Esophagus (tissue), 2 donors: ENCODE data around the gene INTS6. TPM values are rescaled to one million over a fixed set of nuclear protein-coding genes. Genes with fewer than 3 reads are reported as not detected.

ENCODE experiments used
- H3K27ac ChIP-seq, 2 donors: one replicate each; pipeline ENCODE4 v1.5.1; 2013; ENCODE audit warnings: low read depth in 2 of 2, mild to moderate bottlenecking in 2 of 2, inconsistent platforms in 1 of 2, low read length in 1 of 2, moderate library complexity in 1 of 2
- H3K27me3 ChIP-seq, 2 donors: one replicate each; pipeline ENCODE4 v1.6.1; 2013; ENCODE audit warnings: low read length in 2 of 2, control low read depth in 1 of 2, mild to moderate bottlenecking in 1 of 2; ENCODE audit not compliant: insufficient read depth in 2 of 2, control insufficient read depth in 1 of 2
- H3K36me3 ChIP-seq, 2 donors: one replicate each; pipeline ENCODE4 v1.6.1; 2013; ENCODE audit warnings: low read length in 1 of 2; ENCODE audit not compliant: control insufficient read depth in 2 of 2, insufficient read depth in 2 of 2
- H3K4me1 ChIP-seq, 2 donors: one replicate each; pipeline ENCODE4 v1.6.1; 2013; ENCODE audit warnings: low read length in 1 of 2; ENCODE audit not compliant: control insufficient read depth in 2 of 2, insufficient read depth in 2 of 2
- H3K4me3 ChIP-seq, 2 donors: one replicate each; pipeline ENCODE4 v1.5.1; 2013; ENCODE audit warnings: low read length in 2 of 2, mild to moderate bottlenecking in 2 of 2, low read depth in 1 of 2, moderate library complexity in 1 of 2
- H3K9me3 ChIP-seq, 2 donors: one replicate each; pipeline ENCODE4 v1.6.1; 2013; ENCODE audit warnings: mild to moderate bottlenecking in 2 of 2, low read depth in 1 of 2, low read length in 1 of 2, moderate library complexity in 1 of 2; ENCODE audit not compliant: control insufficient read depth in 2 of 2, insufficient read depth in 1 of 2
- WGBS, 2 donors: extraction: QIAGEN DNeasy Blood & Tissue Kit; methylation state at CpG; one replicate each; pipeline ENCODE4 v1.1.7; 2013; 5-methylcytosine and 5-hydroxymethylcytosine counted together
- polyA plus RNA-seq, 2 donors: library from polyadenylated mRNA; stranded (reverse); fragments of 200-250 nt; gene quantifications; one replicate each; pipeline ENCODE4 v1.2.3, GENCODE V29; 2013
- donor health status: healthy with polysubstance abuse.
- donor health status: Bipolar disorder and iron deficiency.

The INTS6 gene
- polyA plus RNA-seq, 2 donors, result 9.6 to 11.5 TPM

- H3K4me1 ChIP-seq, result peaks cover 3% of the 10 kb centered on the region in 2 donors
- no peaks in the 10 kb centered on the region for H3K27me3 ChIP-seq
- H3K27ac ChIP-seq, result no peak overlapping the region
- 93 to 95% methylated on average over 15 of the region's 15 CpGs for WGBS, 2 donors
- H3K4me3 ChIP-seq, result no peak overlapping the region
- peaks cover 0 to 5% of the 10 kb centered on the region in 2 donors for H3K9me3 ChIP-seq
- H3K36me3 ChIP-seq, result peaks cover 0 to 6% of the 10 kb centered on the region in 2 donors
These were observed 4.4 kb upstream of the INTS6 start for GRCh38 chr13:51457086-51457815.

GRCh38 chr13:51456510-51456909 lies 3.7 kb upstream of the INTS6 start:
- Histone ChIP-seq H3K27ac (no peak overlapping the region), H3K4me1 (peaks cover 3% of the 10 kb centered on the region in 2 donors), H3K9me3 (peaks cover 0 to 5% of the 10 kb centered on the region in 2 donors), H3K4me3 (no peak overlapping the region), H3K27me3 (no peaks in the 10 kb centered on the region), H3K36me3 (peaks cover 0 to 6% of the 10 kb centered on the region in 2 donors)
- WGBS, 2 donors, result 94 to 97% methylated on average over 13 of the region's 13 CpGs

GRCh38 chr13:51455532-51455931 lies 2.7 kb upstream of the INTS6 start:
- H3K4me1 ChIP-seq, result peaks cover 3% of the 10 kb centered on the region in 2 donors
- H3K9me3 ChIP-seq, result peaks cover 0 to 5% of the 10 kb centered on the region in 2 donors
- no peak overlapping the region for H3K27ac ChIP-seq
- H3K27me3 ChIP-seq, result no peaks in the 10 kb centered on the region
- WGBS, 2 donors, result 97 to 98% methylated on average over 9 of the region's 9 CpGs
- H3K36me3 ChIP-seq, result peaks cover 0 to 6% of the 10 kb centered on the region in 2 donors
- H3K4me3 ChIP-seq, result no peak overlapping the region

- peaks cover 0 to 6% of the 10 kb centered on the region in 2 donors for H3K36me3 ChIP-seq
- peak overlapping the region; percentile 95 to 96 for H3K27ac ChIP-seq
- H3K4me1 ChIP-seq, result peaks cover 3% of the 10 kb centered on the region in 2 donors
- no peaks in the 10 kb centered on the region for H3K27me3 ChIP-seq
- WGBS, 2 donors, result 6% methylated on average over 13 of the region's 13 CpGs
- peak overlapping the region; percentile 61 to 62 for H3K4me3 ChIP-seq
- H3K9me3 ChIP-seq, result peaks cover 0 to 5% of the 10 kb centered on the region in 2 donors
These were observed 1.3 kb upstream of the INTS6 start for GRCh38 chr13:51453959-51454703.

GRCh38 chr13:51453207-51453958 lies 547 bp upstream of the INTS6 start:
- Histone ChIP-seq H3K4me3 (peak overlapping the region; percentile 61 to 62), H3K9me3 (peaks cover 0 to 5% of the 10 kb centered on the region in 2 donors), H3K27ac (peak overlapping the region; percentile 95 to 96), H3K36me3 (peaks cover 0 to 6% of the 10 kb centered on the region in 2 donors), H3K27me3 (no peaks in the 10 kb centered on the region), H3K4me1 (peaks cover 3% of the 10 kb centered on the region in 2 donors)
- WGBS, 2 donors, result 0% methylated on average over 64 to 80 of the region's 80 CpGs

- peak overlapping the region; percentile 90 to 92 for H3K4me3 ChIP-seq
- peak overlapping the region; percentile 98 to 99 for H3K27ac ChIP-seq
- peaks cover 0 to 5% of the 10 kb centered on the region in 2 donors for H3K9me3 ChIP-seq
- H3K27me3 ChIP-seq, result no peaks in the 10 kb centered on the region
- peaks cover 0 to 6% of the 10 kb centered on the region in 2 donors for H3K36me3 ChIP-seq
- peaks cover 3% of the 10 kb centered on the region in 2 donors for H3K4me1 ChIP-seq
- 0% methylated on average over 69 to 92 of the region's 92 CpGs for WGBS, 2 donors
These were observed 1.1 kb downstream of the INTS6 start for GRCh38 chr13:51451467-51452360.

- Histone ChIP-seq H3K27me3 (no peaks in the 10 kb centered on the region), H3K27ac (peak overlapping the region; percentile 98 to 99)
- WGBS, 2 donors, result 0 to 1% methylated on average over 5 of the region's 5 CpGs
These were observed 1.7 kb downstream of the INTS6 start for GRCh38 chr13:51451134-51451466.

GRCh38 chr13:51449018-51449417 lies 3.8 kb downstream of the INTS6 start:
- H3K9me3 ChIP-seq, result no peaks in the 10 kb centered on the region
- 93 to 96% methylated on average over 1 of the region's 1 CpG for WGBS, 2 donors
- H3K36me3 ChIP-seq, result no peaks in the 10 kb centered on the region
- H3K4me1 ChIP-seq, result no peaks in the 10 kb centered on the region
- H3K27ac ChIP-seq, result no peak overlapping the region
- H3K4me3 ChIP-seq, result no peak overlapping the region
- H3K27me3 ChIP-seq, result no peaks in the 10 kb centered on the region

More at GRCh38 chr13:51451134-51451466, 1.7 kb downstream of the INTS6 start:
- peaks cover 0 to 3% of the 10 kb centered on the region in 2 donors for H3K4me1 ChIP-seq
- H3K4me3 ChIP-seq, result peak overlapping the region; percentile 90 to 92
- peaks cover 0 to 6% of the 10 kb centered on the region in 2 donors for H3K36me3 ChIP-seq
- peaks cover 0 to 3% of the 10 kb centered on the region in 2 donors for H3K9me3 ChIP-seq
